Astrocyte (in vitro differentiated cells and primary cell): Measurements from ENCODE around the gene ANGEL2.
A peak's percentile ranks its signal among the peaks of the same experiment; 100 is the strongest.

Experiments
- EZH2 ChIP-seq: IDR thresholded peaks from 2 replicates; pipeline ENCODE4 v1.6.1; 2012; ENCODE audit warnings: mild to moderate bottlenecking, low read length, inconsistent platforms; ENCODE audit not compliant: insufficient read depth
- TF ChIP-seq, protein P1 (sequence below): IDR thresholded peaks from 2 replicates; pipeline ENCODE4 v1.5.1; 2011; ENCODE audit warnings: low read depth, mild to moderate bottlenecking, inconsistent platforms, low read length, moderate library complexity; ENCODE audit not compliant: insufficient read depth

DNA sequence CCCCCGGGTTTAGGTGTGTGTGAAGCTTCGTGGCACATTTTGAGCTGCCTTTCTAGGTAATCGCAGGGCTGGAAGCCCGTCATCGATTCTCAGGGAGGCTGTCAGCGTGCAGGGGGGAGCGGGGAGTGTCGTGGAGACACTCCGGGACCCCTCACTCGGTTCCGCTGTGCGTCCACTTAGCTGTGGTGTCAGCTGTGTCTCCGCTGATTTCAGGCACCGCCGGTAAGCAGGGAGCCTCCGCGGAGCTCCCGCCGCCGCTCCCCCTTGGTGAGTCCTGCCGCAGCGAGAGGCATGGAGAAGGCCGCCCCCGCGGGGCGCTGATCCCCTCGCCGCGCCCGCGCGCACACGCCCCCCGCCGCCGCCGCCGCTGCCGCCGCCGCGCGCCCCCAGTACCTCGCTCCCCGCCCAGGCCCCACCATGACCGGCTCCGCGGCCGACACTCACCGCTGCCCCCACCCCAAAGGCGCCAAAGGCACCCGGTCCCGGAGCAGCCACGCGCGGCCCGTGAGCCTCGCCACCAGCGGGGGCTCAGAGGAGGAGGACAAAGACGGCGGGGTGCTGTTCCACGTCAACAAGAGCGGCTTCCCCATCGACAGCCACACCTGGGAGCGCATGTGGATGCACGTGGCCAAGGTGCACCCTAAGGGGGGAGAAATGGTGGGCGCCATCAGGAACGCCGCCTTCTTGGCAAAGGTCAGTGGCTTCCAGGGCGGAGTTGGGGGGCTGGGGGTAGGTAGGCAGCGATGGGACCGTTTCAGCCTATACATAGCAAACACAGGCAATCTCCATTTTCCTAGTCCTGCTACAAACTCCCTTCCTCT lies 64.3 kb downstream of the ANGEL2 start:
- TF ChIP-seq, protein P1, sequence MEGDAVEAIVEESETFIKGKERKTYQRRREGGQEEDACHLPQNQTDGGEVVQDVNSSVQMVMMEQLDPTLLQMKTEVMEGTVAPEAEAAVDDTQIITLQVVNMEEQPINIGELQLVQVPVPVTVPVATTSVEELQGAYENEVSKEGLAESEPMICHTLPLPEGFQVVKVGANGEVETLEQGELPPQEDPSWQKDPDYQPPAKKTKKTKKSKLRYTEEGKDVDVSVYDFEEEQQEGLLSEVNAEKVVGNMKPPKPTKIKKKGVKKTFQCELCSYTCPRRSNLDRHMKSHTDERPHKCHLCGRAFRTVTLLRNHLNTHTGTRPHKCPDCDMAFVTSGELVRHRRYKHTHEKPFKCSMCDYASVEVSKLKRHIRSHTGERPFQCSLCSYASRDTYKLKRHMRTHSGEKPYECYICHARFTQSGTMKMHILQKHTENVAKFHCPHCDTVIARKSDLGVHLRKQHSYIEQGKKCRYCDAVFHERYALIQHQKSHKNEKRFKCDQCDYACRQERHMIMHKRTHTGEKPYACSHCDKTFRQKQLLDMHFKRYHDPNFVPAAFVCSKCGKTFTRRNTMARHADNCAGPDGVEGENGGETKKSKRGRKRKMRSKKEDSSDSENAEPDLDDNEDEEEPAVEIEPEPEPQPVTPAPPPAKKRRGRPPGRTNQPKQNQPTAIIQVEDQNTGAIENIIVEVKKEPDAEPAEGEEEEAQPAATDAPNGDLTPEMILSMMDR: no peak
- peak; percentile 53 for TF ChIP-seq EZH2
